MM.1S (cell line): ENCODE results near the gene ARHGEF37.

Experiments
- DNase-seq: peaks from one replicate; pipeline ENCODE4 v3.0.0-alpha.2; 2015
- H2AFZ ChIP-seq: fragments of 300-600 bp; sonication (generic); 2 replicates; pipeline ENCODE4 v1.6.0; 2016; ENCODE audit warnings: antibody characterized with exemption, low read length
- H3F3A ChIP-seq: fragments of 300-600 bp; sonication (generic); 2 replicates; pipeline ENCODE4 v1.6.1; 2016; ENCODE audit warnings: mild to moderate bottlenecking, antibody characterized with exemption, low read length, moderate library complexity, mixed read lengths; ENCODE audit not compliant: insufficient read depth
- H3K27ac ChIP-seq: fragments of 300-600 bp; sonication (generic); 2 replicates; pipeline ENCODE4 v1.5.1; 2016; ENCODE audit warnings: mild to moderate bottlenecking, low read length
- H3K27me3 ChIP-seq: fragments of 300-600 bp; sonication (generic); replicated peaks from 2 replicates; pipeline ENCODE4 v1.6.0; 2016; ENCODE audit warnings: low read length; ENCODE audit not compliant: insufficient read depth
- H3K36me3 ChIP-seq: fragments of 300-600 bp; sonication (generic); replicated peaks from 2 replicates; pipeline ENCODE4 v1.6.1; 2016; ENCODE audit warnings: mild to moderate bottlenecking, low read length, mixed read lengths; ENCODE audit not compliant: insufficient read depth
- H3K4me1 ChIP-seq: fragments of 300-600 bp; sonication (generic); 2 replicates; pipeline ENCODE4 v1.6.1; 2016; ENCODE audit warnings: low read length, mixed read lengths
- H3K4me2 ChIP-seq: fragments of 300-600 bp; sonication (generic); 2 replicates; pipeline ENCODE4 v1.6.0; 2016; ENCODE audit warnings: low read depth, low read length
- H3K4me3 ChIP-seq: fragments of 300-600 bp; sonication (generic); 2 replicates; pipeline ENCODE4 v1.5.1; 2016; ENCODE audit warnings: low read length, mixed read lengths
- H3K79me2 ChIP-seq: fragments of 300-600 bp; sonication (generic); 2 replicates; pipeline ENCODE4 v1.6.1; 2016; ENCODE audit warnings: mixed run types, low read length, mixed read lengths
- H3K9ac ChIP-seq: fragments of 300-600 bp; sonication (generic); 2 replicates; pipeline ENCODE4 v1.6.1; 2016; ENCODE audit warnings: low read length, mixed read lengths
- H3K9me2 ChIP-seq: fragments of 300-600 bp; sonication (generic); replicated peaks from 2 replicates; pipeline ENCODE4 v1.6.1; 2016; ENCODE audit warnings: mild to moderate bottlenecking, low read length, mixed read lengths; ENCODE audit not compliant: insufficient read depth
- H3K9me3 ChIP-seq: fragments of 300-600 bp; sonication (generic); replicated peaks from 2 replicates; pipeline ENCODE4 v1.6.1; 2016; ENCODE audit warnings: mild to moderate bottlenecking, low read length, mixed read lengths; ENCODE audit not compliant: insufficient read depth
- H4K20me1 ChIP-seq: fragments of 300-600 bp; sonication (generic); 2 replicates; pipeline ENCODE4 v1.6.1; 2016; ENCODE audit warnings: mild to moderate bottlenecking, low read length, moderate library complexity, mixed read lengths; ENCODE audit not compliant: insufficient read depth
- CTCF ChIP-seq: fragments of 300-600 bp; sonication (generic); IDR thresholded peaks from 2 replicates; pipeline ENCODE4 v1.5.1; 2016; ENCODE audit warnings: antibody characterized with exemption, low read length, mixed read lengths
- EZH2 ChIP-seq: fragments of 300-600 bp; sonication (generic); optimal IDR thresholded peaks from 2 replicates; pipeline ENCODE3; 2017; ENCODE audit warnings: low read depth, mild to moderate bottlenecking, antibody characterized with exemption, low read length, mixed read lengths
- EZH2phosphoT487 ChIP-seq: fragments of 300-600 bp; sonication (generic); IDR thresholded peaks from 2 replicates; pipeline ENCODE4 v1.6.1; 2018; ENCODE audit warnings: antibody characterized with exemption, low read length

ARHGEF37 gene

GRCh38 chr5:149674686-149675085 is 93.4 kb downstream of the ARHGEF37 start:
- no peak for DNase-seq
- Histone ChIP-seq H3K27ac (no peak overlapping the region), H3K9ac (no peak overlapping the region), H3K4me2 (no peak overlapping the region), H3K4me3 (no peak overlapping the region), H3K79me2 (no peaks in the 10 kb centered on the region), H3K4me1 (no peaks in the 10 kb centered on the region), H3K9me2 (no peaks in the 10 kb centered on the region), H3F3A (no peaks in the 10 kb centered on the region), H2AFZ (no peak overlapping the region), H3K36me3 (no peaks in the 10 kb centered on the region), H4K20me1 (no peaks in the 10 kb centered on the region), H3K9me3 (no peaks in the 10 kb centered on the region), H3K27me3 (no peaks in the 10 kb centered on the region)
- TF ChIP-seq CTCF (no peak), EZH2phosphoT487 (no peak), EZH2 (no peak)

- no peaks in the 10 kb centered on the region for H3K9me3 ChIP-seq
- no peak for DNase-seq
- H3K79me2 ChIP-seq = no peaks in the 10 kb centered on the region
- no peak overlapping the region for H3K4me3 ChIP-seq
- no peak overlapping the region for H3K4me2 ChIP-seq
- H2AFZ ChIP-seq = no peak overlapping the region
- TF ChIP-seq EZH2 (no peak), CTCF (no peak)
- H3K36me3 ChIP-seq = no peaks in the 10 kb centered on the region
- peaks cover 6% of the 10 kb centered on the region; the same call in 1 of the 2 replicates for H3K4me1 ChIP-seq
- H3F3A ChIP-seq = no peaks in the 10 kb centered on the region
- H3K9ac ChIP-seq = no peak overlapping the region
- no peaks in the 10 kb centered on the region for H4K20me1 ChIP-seq
- H3K9me2 ChIP-seq = no peaks in the 10 kb centered on the region
- H3K27me3 ChIP-seq = no peaks in the 10 kb centered on the region
- H3K27ac ChIP-seq = no peak overlapping the region
These were observed 94.4 kb downstream of the ARHGEF37 start for GRCh38 chr5:149675610-149676201.

GRCh38 chr5:149677731-149678130 is 96.4 kb downstream of the ARHGEF37 start:
- Histone ChIP-seq H3K27ac (no peak overlapping the region), H2AFZ (no peak overlapping the region)
- DNase-seq = no peak

More at GRCh38 chr5:149677731-149678130, 96.4 kb downstream of the ARHGEF37 start:
- no peaks in the 10 kb centered on the region for H3F3A ChIP-seq
- no peak overlapping the region for H3K9ac ChIP-seq
- no peak for TF ChIP-seq CTCF
- TF ChIP-seq EZH2phosphoT487 = no peak
- no peak for TF ChIP-seq EZH2
- no peaks in the 10 kb centered on the region for H3K36me3 ChIP-seq
- peaks cover 6% of the 10 kb centered on the region; the same call in 1 of the 2 replicates for H3K4me1 ChIP-seq
- H3K9me2 ChIP-seq = no peaks in the 10 kb centered on the region
- H3K27me3 ChIP-seq = no peaks in the 10 kb centered on the region
- no peaks in the 10 kb centered on the region for H4K20me1 ChIP-seq
- H3K79me2 ChIP-seq = no peaks in the 10 kb centered on the region
- H3K4me3 ChIP-seq = no peak overlapping the region
- H3K4me2 ChIP-seq = no peak overlapping the region
- H3K9me3 ChIP-seq = no peaks in the 10 kb centered on the region
